GM19452 (cell line): ENCODE results near the gene FOXI1.
"Not testable (repeated sequence)": the region's sequence is repeated elsewhere in the genome, so short reads cannot be mapped to it uniquely, and the experiment has no call there.

Experiments
- ATAC-seq: cut with Tn5 transposase; IDR thresholded peaks from one replicate; pipeline ENCODE4 v1.9.1; 2021; ENCODE audit not compliant: unreplicated experiment

The FOXI1 gene

DNA sequence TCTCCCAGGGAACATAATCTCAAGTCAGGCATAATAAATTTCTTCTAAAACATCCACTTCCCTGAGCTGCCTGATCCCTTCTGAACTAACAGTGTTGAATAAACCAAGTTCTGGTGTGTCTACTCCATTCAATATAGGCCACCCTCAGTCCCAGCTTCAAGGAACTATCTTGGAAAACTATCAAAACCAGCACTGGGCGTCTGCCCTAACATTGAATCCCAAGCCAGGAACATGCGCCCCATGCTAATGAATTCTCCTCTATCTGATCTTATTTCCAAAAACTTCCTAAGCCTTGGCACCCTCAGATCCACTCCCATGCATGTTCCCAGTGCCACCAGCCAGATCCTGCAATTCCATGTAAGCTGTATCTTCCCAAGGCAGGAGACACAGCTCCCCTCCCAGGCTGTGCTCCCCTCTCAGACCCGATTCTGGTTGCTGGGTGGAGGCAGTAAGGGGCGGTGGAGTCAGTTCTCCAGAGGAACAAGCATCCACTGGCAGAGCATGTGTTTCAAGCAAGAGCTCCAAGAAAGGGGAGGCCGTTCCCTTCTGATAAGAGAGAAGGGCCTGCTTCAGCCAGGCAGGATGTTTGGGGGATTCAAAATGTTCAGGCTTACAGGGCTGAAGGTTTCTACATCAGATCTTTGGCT lies 13.1 kb upstream of the FOXI1 start:
- no peak for ATAC-seq

DNA sequence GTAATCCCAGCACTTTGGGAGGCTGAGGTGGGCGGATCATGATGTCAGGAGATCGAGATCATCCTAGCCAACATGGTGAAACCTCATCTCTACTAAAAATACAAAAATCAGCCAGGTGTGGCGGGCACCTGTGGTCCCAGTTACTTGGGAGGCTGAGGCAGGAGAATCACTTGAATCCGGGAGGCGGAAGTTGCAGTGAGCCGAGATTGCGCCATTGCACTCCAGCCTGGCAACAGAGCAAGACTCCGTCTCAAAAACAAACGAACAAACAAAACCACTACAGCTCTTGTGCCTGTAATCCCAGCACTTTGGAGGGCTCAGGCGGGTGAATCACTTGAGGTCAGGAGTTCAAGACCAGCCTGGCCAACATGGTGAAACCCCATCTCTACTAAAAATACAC lies 11.4 kb upstream of the FOXI1 start:
- not testable (repeated sequence) for ATAC-seq

DNA sequence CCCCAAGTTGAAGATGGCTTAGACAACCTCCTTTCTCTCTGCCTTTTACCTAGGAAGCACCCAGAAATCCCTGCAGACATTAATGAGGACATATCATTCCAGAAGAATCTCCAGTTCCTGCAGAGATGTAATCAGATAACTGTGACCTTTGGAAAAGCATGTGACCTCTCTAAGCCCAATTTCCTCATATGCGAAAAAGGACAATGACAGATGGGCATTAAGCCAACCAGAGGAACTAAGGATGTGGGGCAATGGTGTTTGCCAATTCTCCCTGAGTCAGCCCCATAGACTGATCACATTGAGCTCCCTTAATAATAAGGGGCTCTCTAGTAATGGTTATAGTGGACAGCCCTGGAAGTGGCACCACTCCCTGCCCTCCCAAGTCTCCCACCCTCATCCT lies 10.1 kb upstream of the FOXI1 start:
- ATAC-seq = no peak

DNA sequence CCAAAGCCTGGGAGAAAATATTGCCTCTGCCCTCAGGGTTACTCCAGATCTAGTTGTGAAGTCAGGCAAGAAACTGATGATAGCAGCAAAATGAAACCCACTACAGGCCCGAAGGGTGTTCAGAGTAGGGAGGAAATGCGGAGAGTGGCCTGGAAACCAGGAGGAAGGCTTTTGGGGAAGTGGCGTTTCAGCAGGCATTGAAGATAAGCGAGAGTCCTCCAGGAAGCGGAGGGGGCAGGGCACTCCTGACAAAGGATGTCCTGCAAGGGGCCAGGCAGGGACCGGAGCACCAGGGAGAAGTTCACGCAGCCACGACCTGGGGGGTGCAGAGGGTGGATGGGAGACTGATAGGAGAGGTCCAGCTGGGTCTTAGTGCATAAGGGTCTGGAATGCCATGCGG lies 7.8 kb upstream of the FOXI1 start:
- no peak for ATAC-seq

DNA sequence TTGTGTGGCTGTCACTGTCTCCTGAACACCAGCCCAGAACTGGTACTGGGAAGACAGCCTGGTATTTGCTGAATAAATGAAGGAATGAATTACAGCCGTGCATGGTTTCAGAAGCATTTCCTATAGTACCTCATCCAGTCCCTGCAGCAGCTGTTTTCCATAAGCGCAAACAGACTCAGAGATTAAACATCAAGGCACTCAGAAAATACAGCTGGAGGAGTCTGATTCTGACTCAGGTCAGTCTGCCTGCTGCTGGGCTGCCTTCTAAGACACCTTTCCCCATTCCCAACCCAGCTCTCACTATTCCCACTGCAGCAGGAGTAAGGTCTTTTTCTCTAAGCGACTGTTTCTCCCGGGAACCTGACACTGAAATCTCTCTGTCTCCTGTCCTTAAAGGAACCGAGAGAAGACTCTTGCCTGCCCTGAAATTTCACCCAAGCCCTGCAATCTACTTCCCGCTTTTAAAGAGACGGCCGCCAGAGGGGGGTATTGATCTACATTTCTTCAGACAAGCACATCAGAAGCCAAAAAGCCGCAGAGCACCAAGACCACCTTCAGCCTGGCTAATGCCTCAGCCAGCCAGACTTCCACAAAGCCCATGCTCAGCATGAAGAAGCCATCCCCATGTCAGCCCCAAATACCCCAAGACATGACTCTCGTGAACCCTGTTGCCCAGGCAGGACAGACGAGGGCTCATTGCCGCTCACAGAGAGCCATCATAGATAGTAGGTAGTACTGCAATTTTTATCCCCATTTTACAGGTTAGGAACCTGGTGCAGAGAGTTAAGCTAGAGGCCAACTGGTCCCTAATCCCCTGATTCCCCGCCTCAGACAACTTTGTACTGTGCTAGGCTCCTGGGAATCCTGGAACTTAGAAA lies 5.4 kb upstream of the FOXI1 start:
- no peak for ATAC-seq

DNA sequence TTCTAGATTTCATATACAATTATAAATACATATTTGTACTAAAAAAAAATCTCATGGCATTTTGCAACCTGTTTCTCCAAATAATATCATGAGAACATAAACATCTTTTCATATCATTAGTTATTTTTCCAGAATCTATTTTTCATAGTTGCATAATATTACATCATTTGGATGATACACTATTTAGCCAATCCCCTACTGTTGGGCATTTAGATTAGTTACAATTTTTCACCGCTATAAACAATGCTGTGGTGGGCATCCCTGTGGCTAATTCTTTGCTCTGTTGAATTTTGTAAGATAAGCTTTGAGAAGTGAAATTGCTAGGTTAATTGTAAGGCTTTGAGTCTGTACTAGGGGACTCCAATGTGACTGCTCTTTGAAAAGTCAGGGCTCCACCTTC lies 2.2 kb upstream of the FOXI1 start:
- no peak for ATAC-seq

DNA sequence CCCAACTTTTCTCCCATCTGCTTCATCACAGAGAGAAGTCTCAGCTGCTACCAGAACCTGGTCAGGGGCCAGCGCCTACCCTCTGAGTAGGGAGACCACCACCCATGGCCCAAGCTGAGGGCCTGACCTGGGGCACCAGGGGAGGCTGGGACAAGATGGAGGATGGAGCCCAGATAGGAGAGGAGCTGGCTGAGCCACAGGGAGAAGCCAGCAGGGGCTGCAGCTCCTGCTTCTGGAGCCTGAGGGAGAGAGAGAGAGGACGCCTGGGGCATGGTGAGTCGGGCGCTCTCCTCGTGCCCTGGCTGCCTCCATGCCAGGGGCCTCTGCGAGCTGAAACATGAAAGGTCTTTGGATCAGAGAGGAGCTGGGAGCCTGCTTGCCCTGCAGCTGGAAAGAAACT lies 1.4 kb upstream of the FOXI1 start:
- no peak for ATAC-seq

DNA sequence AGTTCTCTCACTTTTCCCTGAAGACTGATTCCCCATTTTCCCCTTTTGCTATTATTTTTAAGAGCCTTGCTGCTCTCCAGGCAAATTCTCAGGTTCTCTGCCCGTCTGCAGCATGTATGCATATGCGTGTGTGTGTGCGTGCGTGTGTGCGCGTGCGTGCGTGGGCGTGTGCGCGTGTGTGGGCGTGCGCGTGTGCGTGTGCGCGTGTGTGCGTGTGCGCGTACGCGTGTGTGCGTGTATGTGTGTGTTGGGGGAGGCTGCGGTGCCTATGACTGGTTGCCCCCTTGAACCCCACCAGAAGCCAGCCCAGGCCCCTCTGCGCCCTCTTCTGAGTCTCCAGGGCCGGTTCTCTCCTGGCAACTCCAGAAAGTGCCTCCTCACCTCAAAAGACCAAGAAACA lies 987 bp upstream of the FOXI1 start:
- ATAC-seq = no peak

DNA sequence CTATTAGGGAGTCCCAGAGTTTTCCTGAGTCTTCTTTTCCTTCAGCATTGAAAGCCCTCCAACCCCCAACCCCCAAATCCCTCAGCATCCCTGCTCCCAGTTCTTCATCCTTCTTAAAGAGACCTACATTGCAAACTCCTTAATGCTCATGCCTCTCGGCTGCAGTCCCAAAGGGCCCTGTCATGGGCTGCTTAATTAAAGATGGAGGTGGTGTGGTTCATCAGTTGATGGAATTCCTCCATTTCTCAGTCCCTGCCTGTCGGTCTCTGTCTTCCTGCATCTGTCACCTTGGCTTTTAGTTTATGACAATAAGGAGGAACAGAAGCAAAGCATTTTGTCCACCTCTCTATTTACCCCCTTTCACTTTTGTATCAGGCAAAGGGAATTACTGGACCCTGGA lies 2.0 kb downstream of the FOXI1 start:
- no peak for ATAC-seq

DNA sequence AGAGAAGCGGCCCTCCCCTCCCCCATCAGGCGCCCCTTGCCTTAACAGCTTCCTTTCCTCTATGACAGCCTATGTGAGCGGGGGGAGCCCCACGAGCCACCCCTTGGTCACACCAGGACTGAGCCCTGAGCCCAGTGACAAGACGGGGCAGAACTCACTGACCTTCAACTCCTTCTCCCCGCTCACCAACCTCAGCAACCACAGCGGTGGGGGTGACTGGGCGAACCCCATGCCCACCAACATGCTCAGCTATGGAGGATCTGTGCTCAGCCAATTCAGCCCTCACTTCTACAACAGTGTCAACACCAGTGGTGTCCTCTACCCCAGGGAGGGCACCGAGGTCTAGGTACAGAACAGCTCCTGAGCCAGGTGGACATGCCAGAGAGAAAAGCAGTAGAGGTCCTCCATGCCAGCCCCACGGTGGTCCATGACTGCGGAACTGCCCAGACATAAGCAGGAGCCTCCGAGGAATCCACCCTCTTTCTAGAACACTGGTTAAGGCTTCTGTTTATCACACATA lies 2.6 kb downstream of the FOXI1 start:
- ATAC-seq = no peak

DNA sequence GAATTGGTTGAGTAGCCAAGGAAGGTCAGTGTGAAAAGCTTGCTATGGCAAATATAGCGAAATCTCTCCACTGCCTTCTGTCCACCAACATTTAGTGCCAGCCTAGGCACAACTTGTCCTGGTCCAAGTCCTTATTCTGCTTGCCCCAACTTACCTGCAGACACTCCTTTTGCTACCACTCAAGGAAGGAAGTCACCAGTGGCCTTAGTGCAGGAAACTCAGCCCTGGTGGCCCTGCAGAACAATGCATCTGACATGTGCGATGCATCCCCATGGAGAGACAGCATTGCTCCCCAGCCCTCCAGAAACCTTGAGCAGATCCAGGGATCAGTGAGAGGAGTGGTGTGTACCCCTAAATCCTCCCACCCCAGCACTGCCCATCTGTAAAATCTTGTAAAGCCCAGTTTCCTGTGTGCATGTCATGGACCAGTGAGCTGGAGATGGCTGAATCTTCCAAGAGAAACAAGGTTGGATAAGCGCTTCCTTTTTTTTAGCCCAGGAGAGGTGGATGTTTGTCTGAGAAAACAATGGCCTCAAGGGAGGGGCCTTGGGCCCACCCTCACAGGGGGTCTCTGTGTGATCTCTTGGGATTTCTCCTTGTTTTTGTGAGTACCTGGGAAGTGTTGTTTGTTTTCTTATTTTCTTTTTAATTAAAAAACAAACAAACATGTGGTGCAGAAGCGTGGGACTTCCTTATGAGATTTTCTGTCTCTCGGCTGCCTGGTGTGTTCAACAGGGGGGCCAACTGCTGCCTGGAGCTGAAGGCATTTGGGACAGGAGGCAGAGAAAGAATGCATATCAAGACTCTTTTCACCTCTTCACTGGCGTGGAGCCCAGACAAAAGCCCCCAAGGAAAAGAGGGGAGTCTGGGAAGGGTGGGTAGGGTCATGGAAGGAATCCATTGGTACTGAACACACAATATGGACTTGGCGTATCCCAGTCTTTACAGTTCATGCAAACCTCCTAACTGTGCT lies 3.6 kb downstream of the FOXI1 start:
- ATAC-seq = no peak

DNA sequence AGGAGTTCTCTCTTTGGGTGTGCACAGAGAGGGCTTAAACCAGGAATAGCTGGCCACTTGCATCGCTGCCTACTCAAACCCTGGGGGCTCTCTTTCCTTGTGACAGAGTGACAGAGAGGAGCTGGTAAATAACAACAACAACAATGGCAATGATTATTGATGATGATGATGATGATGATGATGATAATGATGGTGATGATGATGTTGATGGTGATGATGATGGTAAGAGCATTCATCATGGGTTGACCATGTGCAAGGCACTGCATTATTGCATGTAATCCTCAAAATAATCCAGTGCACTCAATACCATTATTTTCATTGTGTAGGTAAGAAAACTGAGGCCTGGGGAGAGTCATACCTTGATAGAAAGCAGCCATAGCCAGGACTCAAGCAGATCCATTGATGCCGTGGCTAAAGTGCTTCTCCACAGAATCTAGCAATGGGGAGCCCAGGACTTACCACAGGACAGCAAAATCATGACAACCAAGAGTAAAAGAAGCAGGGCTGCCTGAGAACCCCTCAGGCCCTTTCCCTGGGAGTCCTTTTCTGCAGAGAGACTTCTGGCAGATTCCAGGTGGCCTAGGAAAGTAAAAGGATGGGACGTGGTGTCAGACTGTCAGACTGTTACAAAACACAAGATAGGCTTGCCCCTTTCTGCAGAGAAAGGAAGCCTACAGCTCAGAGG lies 4.8 kb downstream of the FOXI1 start:
- no peak for ATAC-seq

DNA sequence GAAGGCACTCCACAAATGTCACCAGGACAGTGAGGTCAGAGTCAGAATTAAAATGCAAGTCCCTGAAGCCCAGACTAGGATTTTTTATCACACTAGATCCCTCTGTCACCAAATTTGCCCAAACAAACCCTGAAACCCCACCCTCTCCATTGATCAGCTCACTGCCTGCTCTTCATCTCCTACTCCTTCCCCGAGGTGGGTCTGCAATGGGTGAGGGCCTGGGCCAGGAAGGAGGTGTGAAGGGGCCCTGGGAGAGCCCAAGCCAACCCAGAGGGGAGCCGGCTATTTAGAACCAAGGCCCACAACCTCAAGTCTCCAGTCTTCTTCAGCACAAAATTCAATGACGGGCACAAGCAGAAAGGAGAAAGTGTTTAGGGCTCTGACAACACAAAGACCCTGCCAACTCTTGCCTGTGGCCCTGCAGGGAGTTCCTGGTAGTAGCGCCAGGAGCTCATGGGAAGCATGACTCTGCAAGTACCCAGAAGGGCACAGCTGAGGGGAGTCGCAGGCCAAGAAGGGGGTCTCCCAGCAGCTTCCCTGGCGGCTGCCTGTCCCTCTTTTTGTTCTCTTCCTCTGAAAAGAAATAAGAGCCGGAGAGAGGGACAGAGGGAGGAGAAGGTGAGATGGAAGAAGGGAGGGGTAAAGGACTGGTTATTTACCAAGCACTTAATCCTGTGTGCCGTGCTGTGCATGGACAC lies 5.5 kb downstream of the FOXI1 start:
- ATAC-seq = no peak

DNA sequence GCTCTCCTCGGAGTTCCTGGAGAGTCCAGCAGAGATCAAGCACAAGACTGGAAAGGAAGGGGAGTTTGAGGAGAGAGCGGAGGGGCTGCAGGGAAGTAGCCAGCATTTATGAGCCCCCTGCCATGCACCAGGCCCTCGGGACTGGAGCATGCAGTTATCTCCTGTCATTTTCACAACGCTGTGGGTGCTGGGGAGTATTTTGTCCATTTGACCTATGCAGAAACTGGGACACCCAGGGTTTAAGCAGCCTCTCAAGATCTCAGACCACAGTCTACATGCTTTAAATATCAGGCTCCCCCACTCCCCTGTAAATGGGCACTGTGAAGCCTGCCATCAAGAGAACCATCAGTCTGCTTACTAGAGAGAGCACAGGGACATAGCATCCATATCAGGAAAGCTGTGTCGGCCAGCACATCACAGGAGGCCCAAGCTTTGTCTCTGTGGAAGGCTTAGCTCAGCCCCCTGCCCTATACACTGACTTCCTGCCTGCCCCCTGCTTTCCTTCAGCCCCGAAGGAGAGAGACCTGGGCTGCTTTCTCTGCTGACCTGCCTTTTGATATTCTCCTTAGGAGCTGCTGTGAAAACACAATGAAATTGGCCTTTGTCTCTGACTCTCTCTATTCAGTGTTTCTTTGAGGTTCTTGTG lies 7.3 kb downstream of the FOXI1 start:
- no peak for ATAC-seq

DNA sequence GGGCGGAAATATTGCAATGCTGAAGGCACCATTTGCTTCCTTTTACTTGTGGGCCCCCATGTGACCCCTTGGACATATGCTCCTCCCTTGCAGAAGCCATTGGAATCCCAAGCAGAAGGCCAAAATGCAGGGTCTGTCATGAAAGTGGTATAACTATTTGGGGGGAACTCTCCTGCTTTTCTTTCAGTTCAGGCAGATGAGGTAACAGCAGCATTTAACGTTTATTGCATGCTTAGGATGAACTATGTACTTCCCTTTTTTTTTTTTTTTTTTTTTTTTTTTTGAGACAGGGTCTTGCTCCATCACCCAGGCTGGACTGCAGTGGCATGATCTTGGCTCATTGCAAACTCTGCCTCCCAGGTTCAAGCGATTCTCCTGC lies 7.8 kb downstream of the FOXI1 start:
- ATAC-seq = no peak

DNA sequence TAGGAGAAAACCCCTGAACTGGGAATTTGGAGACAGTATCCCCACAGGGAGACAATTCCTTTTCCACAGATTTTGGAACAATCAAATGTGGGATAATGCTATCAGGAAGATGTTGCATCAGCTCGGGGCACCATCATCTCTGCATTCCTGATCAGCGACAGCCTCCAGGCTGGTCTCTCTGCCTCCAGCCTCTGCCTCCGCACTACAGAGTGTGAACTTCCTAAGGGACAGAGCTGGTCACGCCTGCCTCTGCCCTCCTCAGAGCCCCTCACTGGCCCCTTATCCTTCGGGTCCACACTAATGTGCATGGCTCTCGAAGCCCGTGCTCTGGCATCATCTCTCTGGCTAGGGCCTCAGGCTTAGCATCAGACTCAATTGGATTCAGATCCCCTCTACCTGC lies 8.6 kb downstream of the FOXI1 start:
- no peak for ATAC-seq

DNA sequence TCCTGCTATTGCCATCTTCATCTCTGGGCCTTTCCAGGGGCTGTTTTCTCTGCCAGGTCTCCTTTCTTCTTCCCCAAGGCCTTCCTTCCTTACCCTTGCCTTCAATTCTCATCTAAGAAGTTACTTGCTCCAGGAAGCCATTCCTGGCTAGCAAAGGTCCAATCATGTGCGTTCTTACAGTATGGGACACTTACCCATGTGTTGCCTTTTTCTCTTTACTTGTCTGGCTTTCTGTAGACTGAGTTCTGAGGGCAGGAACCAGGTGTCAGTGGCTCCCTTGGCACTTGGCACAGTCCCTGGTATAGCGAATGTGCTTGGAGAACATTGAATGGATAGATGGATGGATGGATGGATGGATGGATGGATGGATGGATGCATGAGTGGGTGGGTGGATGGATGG lies 10.2 kb downstream of the FOXI1 start:
- no peak for ATAC-seq

DNA sequence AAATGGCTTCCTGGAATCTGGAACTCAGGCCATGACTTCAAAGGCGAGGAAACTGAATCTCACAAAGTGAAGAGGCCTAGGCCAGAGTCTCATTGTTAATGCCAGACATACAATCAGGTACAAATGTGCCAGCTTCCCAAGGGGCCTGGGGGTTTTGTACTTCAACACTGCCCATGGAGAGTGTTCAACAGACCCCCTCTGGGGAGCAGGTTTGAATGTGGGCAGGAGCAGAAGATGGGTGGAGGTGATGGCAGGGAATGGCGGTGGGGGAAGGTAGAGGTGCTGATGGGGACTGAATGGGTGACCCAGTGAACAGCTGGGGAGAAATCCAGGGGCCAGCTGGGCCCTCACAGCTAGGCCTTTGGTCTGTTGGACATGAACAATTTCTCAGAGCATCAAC lies 12.0 kb downstream of the FOXI1 start:
- ATAC-seq = no peak

DNA sequence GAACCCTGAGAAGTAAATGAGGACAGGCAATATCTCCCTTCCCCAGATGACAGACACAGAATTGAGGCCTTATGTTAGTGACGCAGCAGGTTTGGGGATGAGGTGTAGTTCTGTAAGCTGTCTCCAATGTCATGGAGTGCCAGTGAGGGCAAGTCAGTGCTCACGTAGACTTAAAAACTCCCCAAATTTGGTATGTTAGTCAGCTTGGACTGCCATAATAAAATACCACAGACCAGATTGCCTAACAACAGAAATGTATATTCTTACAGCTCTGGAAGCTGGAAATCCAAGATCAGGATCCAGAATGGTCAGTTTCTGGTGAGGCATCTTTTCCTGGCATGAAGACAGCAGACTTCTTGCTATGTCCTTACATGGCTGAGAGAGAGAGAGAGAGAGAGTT lies 14.9 kb downstream of the FOXI1 start:
- ATAC-seq = no peak

DNA sequence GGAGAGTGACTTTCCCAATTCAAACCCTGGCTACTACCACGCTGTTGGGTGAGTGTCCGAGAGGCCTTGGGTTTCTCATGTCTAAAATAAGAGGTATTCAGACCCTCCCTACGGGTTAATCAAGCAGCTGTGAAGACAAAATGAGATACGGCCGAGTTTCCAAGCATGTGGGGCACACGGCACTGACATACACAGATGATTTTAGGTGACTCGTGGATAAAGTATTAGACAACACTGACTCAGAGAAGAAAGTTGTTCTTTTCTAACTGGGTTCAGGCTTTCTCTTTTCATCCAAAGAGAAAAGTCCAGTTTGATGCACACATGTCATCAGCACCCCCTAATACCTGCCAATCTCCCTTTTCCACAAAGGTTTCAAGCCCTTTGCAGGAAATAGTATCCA lies 15.6 kb downstream of the FOXI1 start:
- ATAC-seq = no peak
